Stimulated activated naive CD8-positive, alpha-beta T cell treated with anti-CD3 and anti-CD28 coated beads, Interleukin-15, amount 100 ng/mL, for 72 hours (primary cell): ENCODE measurements around the gene GRK6.

ENCODE experiments used
- ATAC-seq: fragments of 150-1000 bp; cut with Tn5 transposase; 2 replicates; pipeline ENCODE4 v1.10.0; 2021; ENCODE audit warnings: mild to moderate bottlenecking, moderate library complexity
- DNase-seq, 2 donors: peaks; one replicate each; pipeline ENCODE4 v3.0.0; 2021 to 2022
- H3K27ac Mint-ChIP-seq, 2 donors: one replicate each; pipeline ENCODE4 v1.8.0; 2022; ENCODE audit warnings: mild to moderate bottlenecking in 2 of 2, mixed read lengths in 2 of 2, moderate library complexity in 2 of 2
- H3K27me3 Mint-ChIP-seq: one replicate; pipeline ENCODE4 v1.8.0; 2022; ENCODE audit warnings: mixed read lengths
- H3K4me1 Mint-ChIP-seq: one replicate; pipeline ENCODE4 v1.8.0; 2022; ENCODE audit warnings: mild to moderate bottlenecking, mixed read lengths
- H3K4me3 Mint-ChIP-seq, 2 donors: one replicate each; pipeline ENCODE4 v1.8.0; 2022; ENCODE audit warnings: mild to moderate bottlenecking in 2 of 2, mixed read lengths in 2 of 2, moderate library complexity in 1 of 2
- H3K9me3 Mint-ChIP-seq, 2 donors: one replicate each; pipeline ENCODE4 v1.8.0; 2022; ENCODE audit warnings: mixed read lengths in 2 of 2

The GRK6 gene

GRCh38 chr5:177426566-177427210 is at the start of gene GRK6:
TSS of gene GRK6 (plus strand) at chr5:177426676. CDS start at chr5:177426846, 170 bp downstream.
- H3K4me3 Mint-ChIP-seq, result peak within 1 kb of the TSS; percentile 92 to 96
- no peaks in the 10 kb centered on the region for H3K27me3 Mint-ChIP-seq
- peaks cover 54% of the 10 kb centered on the region for H3K4me1 Mint-ChIP-seq
- peak within 1 kb of the TSS; percentile 97 to 98 for H3K27ac Mint-ChIP-seq
- H3K9me3 Mint-ChIP-seq, result no peaks in the 10 kb centered on the region
- peak; percentile 74 to 81 for DNase-seq
- peak; percentile 63 for ATAC-seq

- Mint-ChIP-seq H3K4me3 (no peak overlapping the region), H3K27ac (no peak overlapping the region), H3K4me1 (peaks cover 68% of the 10 kb centered on the region), H3K27me3 (no peaks in the 10 kb centered on the region), H3K9me3 (no peaks in the 10 kb centered on the region)
- ATAC-seq, result no peak
- no peak for DNase-seq
Measured at GRCh38 chr5:177377851-177378776, 48.4 kb upstream of the GRK6 start.

GRCh38 chr5:177378884-177379883 is 47.3 kb upstream of the GRK6 start:
- peak; percentile 78 for ATAC-seq
- peak overlapping the region in 1 of 2 donors; percentile 85 for H3K27ac Mint-ChIP-seq
- DNase-seq, result no peak
- H3K4me3 Mint-ChIP-seq, result peak overlapping the region in 1 of 2 donors; percentile 11
- no peaks in the 10 kb centered on the region for H3K9me3 Mint-ChIP-seq
- H3K4me1 Mint-ChIP-seq, result peaks cover 67% of the 10 kb centered on the region
- H3K27me3 Mint-ChIP-seq, result no peaks in the 10 kb centered on the region

GRCh38 chr5:177380805-177381126 is 45.7 kb upstream of the GRK6 start:
- H3K4me3 Mint-ChIP-seq, result no peak overlapping the region
- ATAC-seq (no peak), DNase-seq (no peak)
- H3K27ac Mint-ChIP-seq, result no peak overlapping the region
- H3K9me3 Mint-ChIP-seq, result no peaks in the 10 kb centered on the region
- peaks cover 65% of the 10 kb centered on the region for H3K4me1 Mint-ChIP-seq
- H3K27me3 Mint-ChIP-seq, result no peaks in the 10 kb centered on the region

GRCh38 chr5:177382423-177383029 is 44.0 kb upstream of the GRK6 start:
- peak overlapping the region; percentile 30 to 52 for H3K27ac Mint-ChIP-seq
- H3K4me1 Mint-ChIP-seq, result peaks cover 71% of the 10 kb centered on the region
- ATAC-seq (peak; percentile 58), DNase-seq (peak in 1 of 2 donors; percentile 39)
- H3K9me3 Mint-ChIP-seq, result no peaks in the 10 kb centered on the region
- H3K27me3 Mint-ChIP-seq, result no peaks in the 10 kb centered on the region
- H3K4me3 Mint-ChIP-seq, result no peak overlapping the region

- H3K27me3 Mint-ChIP-seq, result no peaks in the 10 kb centered on the region
- peak overlapping the region in 1 of 2 donors; percentile 52 for H3K27ac Mint-ChIP-seq
- peaks cover 67% of the 10 kb centered on the region for H3K4me1 Mint-ChIP-seq
- ATAC-seq, result no peak
- DNase-seq, result no peak
- no peak overlapping the region for H3K4me3 Mint-ChIP-seq
- no peaks in the 10 kb centered on the region for H3K9me3 Mint-ChIP-seq
Measured at GRCh38 chr5:177383181-177383580, 43.3 kb upstream of the GRK6 start.

GRCh38 chr5:177384134-177384533 is 42.3 kb upstream of the GRK6 start, which contains the start of gene SLC34A1:
TSS of gene SLC34A1 (plus strand) at chr5:177384434. CDS start at chr5:177385742, 1,308 bp downstream.
- Mint-ChIP-seq H3K27me3 (no peaks in the 10 kb centered on the region), H3K4me3 (no peak within 1 kb of the TSS), H3K9me3 (no peaks in the 10 kb centered on the region)

GRCh38 chr5:177385720-177386119 is 40.8 kb upstream of the GRK6 start:
- peaks cover 72% of the 10 kb centered on the region for H3K4me1 Mint-ChIP-seq
- no peak overlapping the region for H3K27ac Mint-ChIP-seq
- H3K27me3 Mint-ChIP-seq, result peaks cover 6% of the 10 kb centered on the region
- H3K4me3 Mint-ChIP-seq, result no peak overlapping the region
- DNase-seq (no peak), ATAC-seq (no peak)
- no peaks in the 10 kb centered on the region for H3K9me3 Mint-ChIP-seq

More at GRCh38 chr5:177384134-177384533, 42.3 kb upstream of the GRK6 start, which contains the start of gene SLC34A1:
- ATAC-seq (no peak), DNase-seq (no peak)
- Mint-ChIP-seq H3K4me1 (peaks cover 69% of the 10 kb centered on the region), H3K27ac (peak within 1 kb of the TSS; percentile 52 to 61)

GRCh38 chr5:177386542-177386941 is 39.9 kb upstream of the GRK6 start:
- peaks cover 75% of the 10 kb centered on the region for H3K4me1 Mint-ChIP-seq
- no peak overlapping the region for H3K27ac Mint-ChIP-seq
- ATAC-seq (no peak), DNase-seq (no peak)
- H3K27me3 Mint-ChIP-seq, result peaks cover 6% of the 10 kb centered on the region
- H3K4me3 Mint-ChIP-seq, result no peak overlapping the region
- H3K9me3 Mint-ChIP-seq, result no peaks in the 10 kb centered on the region

GRCh38 chr5:177387405-177387804 is 39.1 kb upstream of the GRK6 start:
- ATAC-seq, result no peak
- Mint-ChIP-seq H3K4me1 (peaks cover 71% of the 10 kb centered on the region), H3K27me3 (peaks cover 6% of the 10 kb centered on the region), H3K27ac (no peak overlapping the region), H3K4me3 (no peak overlapping the region), H3K9me3 (no peaks in the 10 kb centered on the region)
- DNase-seq, result no peak

- ATAC-seq (no peak), DNase-seq (no peak)
- peaks cover 60% of the 10 kb centered on the region for H3K4me1 Mint-ChIP-seq
- H3K27me3 Mint-ChIP-seq, result peaks cover 6% of the 10 kb centered on the region
- no peaks in the 10 kb centered on the region for H3K9me3 Mint-ChIP-seq
- peak overlapping the region in 1 of 2 donors; percentile 34 for H3K4me3 Mint-ChIP-seq
- H3K27ac Mint-ChIP-seq, result no peak overlapping the region
Measured at GRCh38 chr5:177388521-177389052, 37.9 kb upstream of the GRK6 start.

GRCh38 chr5:177389241-177390169 is 37.0 kb upstream of the GRK6 start:
- Mint-ChIP-seq H3K9me3 (no peaks in the 10 kb centered on the region), H3K4me3 (peak overlapping the region; percentile 51 to 66), H3K27me3 (peaks cover 6% of the 10 kb centered on the region), H3K27ac (peak overlapping the region in 1 of 2 donors; percentile 3), H3K4me1 (peaks cover 54% of the 10 kb centered on the region)
- DNase-seq (peak; percentile 40 to 66), ATAC-seq (peak; percentile 78)

- Mint-ChIP-seq H3K27me3 (peaks cover 6% of the 10 kb centered on the region), H3K27ac (peak overlapping the region in 1 of 2 donors; percentile 61), H3K9me3 (no peaks in the 10 kb centered on the region), H3K4me3 (peak overlapping the region; percentile 43 to 66), H3K4me1 (peaks cover 45% of the 10 kb centered on the region)
- ATAC-seq (peak; percentile 88), DNase-seq (peak; percentile 87 to 91)
Measured at GRCh38 chr5:177390363-177391300, 35.8 kb upstream of the GRK6 start.
